Stimulated activated CD4-positive, alpha-beta T cell treated with anti-CD3 and anti-CD28 coated beads, Interleukin-1b, Interleukin-23, amount 100 ng/mL, for 24 hours (primary cell): ENCODE results near the gene CCDC149.

Experiments
- DNase-seq, 4 experiments: peaks; one replicate each; pipeline ENCODE4 v3.0.0-alpha.2; 2020; ENCODE audit warnings: low read depth in 4 of 4, low spot score in 1 of 4

The CCDC149 gene

GRCh38 chr4:24881508-24882196 lies 31.2 kb downstream of the CCDC149 start:
- no peak for DNase-seq

GRCh38 chr4:24880186-24880585 lies 32.7 kb downstream of the CCDC149 start:
- DNase-seq = no peak

GRCh38 chr4:24878636-24879016 lies 34.2 kb downstream of the CCDC149 start:
- DNase-seq = no peak

- DNase-seq = no peak
These were observed 34.8 kb downstream of the CCDC149 start for GRCh38 chr4:24877868-24878635.

GRCh38 chr4:24876431-24876830 lies 36.4 kb downstream of the CCDC149 start:
- no peak for DNase-seq

- no peak for DNase-seq
These were observed 40.1 kb downstream of the CCDC149 start for GRCh38 chr4:24872720-24873119.

GRCh38 chr4:24871210-24871609 lies 41.6 kb downstream of the CCDC149 start:
- DNase-seq = no peak

GRCh38 chr4:24867766-24868296 lies 45.0 kb downstream of the CCDC149 start:
- no peak for DNase-seq

GRCh38 chr4:24867251-24867650 lies 45.6 kb downstream of the CCDC149 start:
- no peak for DNase-seq

GRCh38 chr4:24865401-24865800 lies 47.4 kb downstream of the CCDC149 start:
- no peak for DNase-seq

GRCh38 chr4:24863799-24864198 lies 49.0 kb downstream of the CCDC149 start:
- no peak for DNase-seq

- no peak for DNase-seq
These were observed 50.6 kb downstream of the CCDC149 start for GRCh38 chr4:24862073-24862751.

GRCh38 chr4:24858550-24858949 lies 54.3 kb downstream of the CCDC149 start:
- no peak for DNase-seq

- DNase-seq = no peak
These were observed 54.8 kb downstream of the CCDC149 start for GRCh38 chr4:24858026-24858425.

- DNase-seq = no peak
These were observed 56.3 kb downstream of the CCDC149 start for GRCh38 chr4:24856586-24856985.

- no peak for DNase-seq
These were observed 57.1 kb downstream of the CCDC149 start for GRCh38 chr4:24855741-24856140.

- DNase-seq = no peak
These were observed 59.7 kb downstream of the CCDC149 start for GRCh38 chr4:24853142-24853541.

GRCh38 chr4:24850674-24851073 lies 62.2 kb downstream of the CCDC149 start:
- no peak for DNase-seq

- DNase-seq = no peak
These were observed 63.1 kb downstream of the CCDC149 start for GRCh38 chr4:24849756-24850155.

- DNase-seq = no peak
These were observed 63.5 kb downstream of the CCDC149 start for GRCh38 chr4:24849351-24849750.

GRCh38 chr4:24846716-24847115 lies 66.1 kb downstream of the CCDC149 start:
- no peak for DNase-seq

GRCh38 chr4:24845902-24846301 lies 66.9 kb downstream of the CCDC149 start:
- DNase-seq = no peak
